Stimulated activated CD4-positive, alpha-beta T cell treated with anti-CD3 and anti-CD28 coated beads, Interleukin-15, amount 100 ng/mL, for 48 hours (primary cell): ENCODE measurements around the gene KCNK18.
A peak's percentile ranks its signal among the peaks of the same experiment; 100 is the strongest.

ENCODE experiments used
- DNase-seq, 2 donors: peaks; one replicate each; pipeline ENCODE4 v3.0.0-alpha.2; 2020; ENCODE audit warnings: low read depth in 2 of 2

Gene KCNK18

GRCh38 chr10:117197189-117197588, at the start of gene KCNK18:
Gene KCNK18, plus strand, starts transcription at chr10:117197489. Its CDS starts 0 bp downstream, at chr10:117197489.
- DNase-seq, result no peak

- no peak for DNase-seq
Measured at GRCh38 chr10:117148284-117148683, 49.0 kb upstream of the KCNK18 start.

DNA sequence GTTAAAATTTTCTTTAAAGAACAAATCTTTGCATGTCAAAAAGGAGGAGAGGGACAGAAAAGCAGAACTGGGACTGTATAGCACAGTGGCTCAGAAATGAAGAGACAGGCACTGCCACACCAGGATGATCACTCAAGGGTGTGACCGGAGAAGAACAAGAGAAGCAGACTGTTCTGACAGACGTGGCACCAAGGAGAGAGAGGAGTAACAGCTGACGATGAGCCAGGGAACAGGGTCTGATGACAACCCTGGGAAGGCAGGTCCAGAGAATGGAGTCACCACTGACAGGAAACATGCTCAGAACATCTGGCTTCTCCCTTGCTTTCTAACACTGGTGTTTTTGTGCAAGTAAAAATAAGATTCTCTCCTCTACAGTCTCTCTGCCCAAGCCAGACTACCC, 44.6 kb upstream of the KCNK18 start:
- DNase-seq, result no peak

- no peak for DNase-seq
Measured at GRCh38 chr10:117158297-117158696, 39.0 kb upstream of the KCNK18 start.

DNA sequence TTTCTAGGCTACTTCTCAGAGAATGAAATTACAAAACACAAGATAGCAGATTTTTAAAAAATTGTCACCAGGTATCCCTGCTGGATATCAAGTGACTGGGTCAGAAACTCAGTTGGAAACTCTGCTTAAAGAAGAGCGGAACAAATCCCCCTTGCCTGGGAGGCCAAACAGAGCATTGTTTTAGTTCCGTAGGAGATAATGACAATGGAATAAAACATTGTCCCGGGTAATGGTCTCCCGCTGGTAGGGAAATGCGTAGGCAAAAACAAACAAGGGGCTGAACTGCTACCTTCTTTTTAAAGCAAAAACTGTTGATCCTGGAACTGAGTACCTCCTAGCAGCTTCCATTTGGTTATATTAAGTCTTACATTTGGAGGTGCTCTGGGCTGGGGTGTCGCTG, 37.9 kb upstream of the KCNK18 start:
- DNase-seq, result no peak

DNA sequence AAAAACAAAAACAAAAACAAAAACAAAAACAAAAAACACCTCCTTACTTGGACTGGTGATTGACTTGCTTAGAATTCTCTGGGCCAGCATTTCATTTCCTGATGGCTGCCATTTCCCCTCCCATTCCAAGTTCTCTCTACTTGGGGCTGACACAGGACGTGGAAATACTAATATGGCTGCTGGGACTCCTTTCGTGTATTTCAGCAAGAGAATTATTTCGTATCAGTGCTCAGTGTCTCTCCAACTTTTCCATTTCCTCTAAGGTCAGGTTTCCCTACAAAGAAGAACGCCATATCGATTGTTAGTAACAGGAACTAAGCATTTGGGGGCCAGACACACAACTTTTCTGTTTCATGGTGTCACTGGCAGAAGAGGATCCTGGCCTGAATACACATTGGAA, 36.7 kb upstream of the KCNK18 start:
- no peak for DNase-seq

DNA sequence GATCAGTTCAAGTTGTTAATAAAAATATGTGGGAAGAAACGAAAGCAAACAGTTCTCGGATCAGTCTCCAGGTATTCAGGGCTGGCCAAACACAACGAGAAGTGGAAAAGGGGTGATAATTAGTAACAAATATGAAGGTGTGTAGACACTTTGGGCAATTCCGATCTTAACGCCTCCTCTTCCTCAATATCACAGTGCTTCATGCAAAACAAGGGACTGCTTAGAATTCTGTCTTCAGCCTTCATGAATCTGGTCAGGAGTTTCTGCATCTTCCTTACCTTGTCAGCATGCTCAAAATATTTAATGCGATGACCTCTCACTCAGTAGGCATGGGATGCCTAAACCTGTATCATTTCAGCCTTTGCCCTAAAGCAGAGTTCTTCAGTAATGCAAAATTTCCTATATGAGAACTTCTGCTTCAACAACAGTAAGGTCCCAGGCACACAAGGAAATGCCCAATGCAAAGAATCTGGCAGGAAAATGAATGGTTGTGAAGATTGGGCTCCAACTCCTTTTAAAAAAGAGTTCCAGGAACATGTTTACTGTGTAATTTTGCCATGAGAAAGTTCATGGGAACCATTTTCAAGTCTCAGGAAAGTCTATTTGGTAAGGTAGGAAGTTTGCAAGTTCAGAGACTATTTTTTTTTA, 35.8 kb upstream of the KCNK18 start:
- DNase-seq, result no peak

GRCh38 chr10:117162093-117163060, 34.9 kb upstream of the KCNK18 start:
- no peak for DNase-seq

DNA sequence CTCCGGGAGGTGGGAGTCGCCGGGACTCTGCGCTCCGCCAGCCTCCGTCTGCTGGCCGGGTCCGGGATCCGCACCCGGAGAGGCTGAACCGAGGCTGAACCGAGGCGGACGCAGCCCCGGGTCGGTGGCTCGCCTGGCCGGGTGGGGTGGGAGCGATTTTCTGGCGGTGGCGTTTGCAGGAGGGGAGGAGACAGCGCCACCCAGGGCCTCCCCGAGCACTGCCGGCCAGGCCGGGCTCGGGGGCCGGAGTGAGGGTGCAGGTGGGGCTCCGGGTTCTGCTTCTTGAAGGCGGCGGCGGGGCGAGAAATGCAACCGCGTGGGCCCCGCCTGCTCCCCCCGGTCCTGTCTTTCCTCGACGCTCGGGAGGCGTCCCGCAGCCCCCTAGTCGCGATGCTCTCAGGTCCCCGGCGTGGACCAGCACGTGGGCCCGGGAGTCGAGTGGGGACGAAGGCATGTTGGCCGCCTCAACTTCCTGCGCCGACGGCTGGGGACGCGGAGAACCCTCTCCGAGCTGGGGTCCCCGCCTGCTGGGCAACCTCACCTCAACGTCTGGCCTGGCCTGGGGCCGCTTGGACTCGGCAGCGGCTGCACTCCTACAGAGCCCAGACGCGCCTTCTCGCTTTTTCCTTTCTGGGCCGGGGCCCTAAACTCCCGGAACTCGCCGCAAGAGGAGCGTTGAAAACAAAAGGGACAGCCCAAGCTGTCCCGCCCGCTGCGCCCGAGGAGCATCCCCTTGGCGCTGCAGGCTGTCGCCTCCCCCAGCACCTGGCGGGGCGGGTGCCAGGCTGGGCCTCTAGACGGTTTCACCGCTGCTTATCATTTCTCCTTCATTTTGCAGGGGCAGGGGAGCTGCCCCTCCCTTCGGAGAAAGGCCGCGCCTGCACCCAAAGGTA, 34.0 kb upstream of the KCNK18 start:
- no peak for DNase-seq

DNA sequence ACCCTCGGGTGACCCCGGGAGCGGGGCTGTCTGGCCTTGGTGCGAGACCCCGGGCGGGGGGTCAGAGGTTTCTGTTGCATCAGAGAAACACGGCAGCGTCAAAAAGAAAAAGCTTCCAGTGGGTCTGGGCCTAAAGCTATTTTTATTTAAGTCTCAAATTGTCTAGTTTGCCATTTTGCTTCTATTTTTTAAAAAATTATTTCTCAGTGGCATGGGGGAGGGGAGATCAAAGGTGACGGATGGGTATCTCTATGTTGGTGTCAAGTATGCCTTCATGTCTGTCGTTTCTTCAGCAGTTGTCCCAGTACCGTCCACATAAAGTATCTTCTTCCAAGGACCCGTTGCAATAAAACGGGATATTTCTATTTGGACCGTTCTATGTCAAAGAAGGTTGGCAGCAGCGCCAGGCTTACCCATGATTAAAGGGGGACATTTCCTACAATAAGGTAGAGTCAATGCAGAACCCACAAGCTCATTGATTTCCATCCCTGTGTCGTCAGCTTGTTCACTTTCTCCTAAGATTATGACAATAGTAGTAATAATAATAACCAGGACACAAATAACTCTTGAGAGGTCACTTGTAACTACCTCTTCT, 33.2 kb upstream of the KCNK18 start:
- DNase-seq, result no peak

DNA sequence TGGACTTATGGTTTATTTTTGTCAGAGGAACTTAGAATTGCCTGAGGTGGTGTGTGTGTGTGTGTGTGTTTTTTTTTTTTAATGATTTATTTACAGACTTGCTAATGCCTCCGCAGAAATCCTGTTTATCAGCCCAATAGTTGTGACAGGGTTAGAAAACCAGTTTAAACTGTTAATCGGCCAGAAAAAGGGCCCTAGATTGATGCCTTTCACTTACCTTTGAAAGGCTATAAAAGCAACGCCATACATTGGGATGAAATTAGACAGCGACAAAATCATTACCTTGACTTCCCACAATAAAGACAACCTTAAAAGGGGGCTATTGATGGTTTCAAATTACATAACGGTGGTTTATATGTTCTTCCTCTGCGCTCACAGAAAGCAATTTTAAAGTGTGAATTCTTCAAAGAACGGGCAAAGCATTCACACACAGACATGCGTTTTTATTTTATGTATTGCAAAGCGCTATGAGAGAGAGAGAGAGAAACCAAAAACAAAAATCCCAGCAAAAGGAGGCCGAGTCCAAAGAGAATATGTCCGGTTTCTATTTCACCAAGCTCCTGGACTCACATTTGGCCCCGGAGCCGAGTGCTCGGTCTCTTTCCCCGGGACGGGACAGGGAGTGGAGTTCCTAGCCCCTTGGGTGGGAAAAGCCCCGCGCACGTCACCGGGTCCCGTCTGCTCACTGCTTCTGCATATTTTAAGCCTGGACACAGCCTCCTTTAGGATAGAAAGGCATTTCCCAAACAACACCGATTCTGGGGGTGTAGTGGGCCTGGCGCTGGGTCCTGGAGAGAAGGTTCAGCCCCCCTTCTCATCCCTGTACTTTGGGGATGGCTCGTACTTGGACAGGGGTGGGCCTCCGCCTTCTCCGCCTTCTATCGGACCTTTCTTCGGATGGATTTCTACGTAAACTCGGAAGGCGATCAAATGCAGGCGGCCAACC, 32.4 kb upstream of the KCNK18 start:
- no peak for DNase-seq

- no peak for DNase-seq
Measured at GRCh38 chr10:117165538-117166417, 31.5 kb upstream of the KCNK18 start.

- no peak for DNase-seq
Measured at GRCh38 chr10:117166418-117167345, 30.6 kb upstream of the KCNK18 start.

GRCh38 chr10:117167346-117167788, 29.9 kb upstream of the KCNK18 start:
- DNase-seq, result no peak

- DNase-seq, result peak; percentile 45 to 64
Measured at GRCh38 chr10:117167789-117168674, 29.3 kb upstream of the KCNK18 start.

GRCh38 chr10:117168729-117169128, 28.6 kb upstream of the KCNK18 start:
- DNase-seq, result no peak

DNA sequence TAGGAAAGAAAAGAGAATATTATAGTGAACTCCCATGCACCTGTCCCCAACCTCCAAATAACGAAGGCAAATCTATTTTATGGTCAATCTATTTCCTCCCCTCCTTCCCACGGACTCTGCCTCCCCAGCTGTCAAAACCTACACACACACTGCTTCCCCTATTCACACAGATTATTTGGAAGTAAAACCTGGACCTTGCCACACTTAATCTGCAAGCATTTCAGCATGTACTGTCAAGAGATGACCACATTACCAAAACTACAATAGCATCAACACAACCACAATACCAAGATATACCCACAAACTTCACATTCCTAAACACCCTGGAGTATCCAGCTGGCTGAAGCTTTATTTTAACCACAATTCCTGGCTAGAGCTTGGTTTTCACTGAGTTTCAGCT, 27.8 kb upstream of the KCNK18 start:
- no peak for DNase-seq
